GM10248 (cell line): ENCODE results near the gene AOPEP.

Experiments
- CTCF ChIA-PET: fragments of 300-600 bp; sonication (Branson Sonifier 250); formaldehyde crosslinking; extraction: SDS; loops from one replicate; lab custom pipeline; 2021; ENCODE audit warnings: antibody characterized with exemption; lab: Yijun Ruan, JAX
- POLR2A ChIA-PET: fragments of 350-650 bp; sonication (Branson Sonifier 250); formaldehyde crosslinking; extraction: SDS; loops from one replicate; lab custom pipeline; 2020; ENCODE audit warnings: antibody characterized with exemption; lab: Yijun Ruan, JAX
- DNase-seq: peaks from one replicate; pipeline ENCODE4 v3.0.0; 2012; ENCODE audit errors: extremely low spot score
- CTCF ChIP-seq: IDR thresholded peaks from 2 replicates; pipeline ENCODE4 v1.5.1; 2012; ENCODE audit warnings: mild to moderate bottlenecking, low read depth; ENCODE audit errors: extremely low read depth, missing control alignments, control extremely low read depth

Gene AOPEP

GRCh38 chr9:94740145-94740840, 13.8 kb downstream of the AOPEP start:
- CTCF ChIA-PET: interaction anchor here (0.8 to 2.9 kb wide), 4 partner anchors 11 to 388 kb away, joined by 3 to 8 read pairs (median 3); no protein-coding TSS in a partner anchor
- POLR2A ChIA-PET: no interaction called here
- DNase-seq: no peak
- no peak for TF ChIP-seq CTCF

GRCh38 chr9:94741866-94742265, 15.4 kb downstream of the AOPEP start:
- CTCF ChIA-PET: no interaction called here
- POLR2A ChIA-PET: no interaction called here
- TF ChIP-seq CTCF: no peak

GRCh38 chr9:94743035-94743954, 16.8 kb downstream of the AOPEP start:
- ChIA-PET CTCF (no interaction called here), POLR2A (no interaction called here)
- no peak for TF ChIP-seq CTCF
- DNase-seq: no peak

More at GRCh38 chr9:94741866-94742265, 15.4 kb downstream of the AOPEP start:
- no peak for DNase-seq

GRCh38 chr9:94745806-94746540, 19.5 kb downstream of the AOPEP start:
- CTCF ChIA-PET: no interaction called here
- POLR2A ChIA-PET: no interaction called here
- no peak for TF ChIP-seq CTCF
- DNase-seq: no peak

- TF ChIP-seq CTCF: no peak
- DNase-seq: no peak
- ChIA-PET CTCF (interaction anchor here (1.1 to 1.6 kb wide), 3 partner anchors 13 to 381 kb away, joined by 5 read pairs; no protein-coding TSS in a partner anchor), POLR2A (no interaction called here)
Measured at GRCh38 chr9:94746541-94747370, 20.3 kb downstream of the AOPEP start.
